IPS-18a (cell line): Measurements from ENCODE around the gene FAM210A.

Source experiments
- H3K27ac ChIP-seq: one replicate; pipeline ENCODE4 v1.5.1; 2013; ENCODE audit warnings: low read length
- H3K27me3 ChIP-seq: one replicate; pipeline ENCODE4 v1.6.1; 2013; ENCODE audit warnings: mild to moderate bottlenecking, low read length; ENCODE audit not compliant: control insufficient read depth, insufficient read depth
- H3K36me3 ChIP-seq: one replicate; pipeline ENCODE4 v1.6.1; 2013; ENCODE audit warnings: low read depth, low read length; ENCODE audit not compliant: control insufficient read depth
- H3K4me1 ChIP-seq: one replicate; pipeline ENCODE4 v1.6.1; 2013; ENCODE audit warnings: low read depth, low read length; ENCODE audit not compliant: control insufficient read depth
- H3K4me3 ChIP-seq: one replicate; pipeline ENCODE4 v1.5.1; 2013; ENCODE audit warnings: low read length
- H3K9ac ChIP-seq: one replicate; pipeline ENCODE4 v1.6.1; 2013; ENCODE audit warnings: mild to moderate bottlenecking, low read length, moderate library complexity
- H3K9me3 ChIP-seq: one replicate; pipeline ENCODE4 v1.6.1; 2013; ENCODE audit warnings: low read depth, low read length; ENCODE audit not compliant: control insufficient read depth

The FAM210A gene

DNA sequence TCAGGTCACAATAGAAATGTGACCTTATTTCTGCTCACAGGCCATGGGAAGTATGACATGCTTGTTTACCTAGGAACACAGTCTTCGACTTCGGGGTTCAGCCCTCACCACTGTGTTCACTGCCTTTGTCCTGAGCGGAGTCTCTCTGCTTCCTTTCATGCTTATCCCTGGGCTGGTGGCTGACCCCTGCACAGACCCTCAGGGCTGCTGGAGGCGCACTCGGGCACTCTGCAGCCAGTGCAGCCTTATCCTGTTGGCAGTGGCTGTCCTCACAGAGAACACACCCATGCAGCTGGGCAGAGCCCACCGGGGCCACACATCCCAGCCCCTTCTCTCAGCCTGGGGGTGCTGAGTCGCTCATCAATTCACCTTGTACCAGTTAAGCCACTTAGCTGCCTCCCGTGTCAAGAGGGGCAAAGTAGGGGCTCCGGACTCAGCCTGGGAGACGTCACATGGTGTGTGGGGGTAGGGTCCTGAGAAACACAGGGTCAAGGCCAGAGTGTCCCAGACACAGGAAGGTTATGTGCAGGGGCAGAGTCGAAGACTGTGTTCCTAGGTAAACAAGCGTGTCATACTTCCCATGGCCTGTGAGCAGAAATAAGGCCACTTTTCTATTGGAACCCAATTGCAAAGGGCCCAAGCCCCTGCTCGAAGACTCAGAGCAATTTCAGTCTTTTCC lies 107.5 kb downstream of the FAM210A start:
- Histone ChIP-seq H3K4me3 (no peak overlapping the region), H3K36me3 (no peaks in the 10 kb centered on the region), H3K27me3 (peaks cover 3% of the 10 kb centered on the region), H3K9ac (no peak overlapping the region), H3K4me1 (no peaks in the 10 kb centered on the region), H3K27ac (no peak overlapping the region), H3K9me3 (no peaks in the 10 kb centered on the region)

GRCh38 chr18:13617826-13618515 lies 108.4 kb downstream of the FAM210A start:
- H3K9me3 ChIP-seq, result no peaks in the 10 kb centered on the region
- no peak overlapping the region for H3K9ac ChIP-seq
- H3K4me1 ChIP-seq, result no peaks in the 10 kb centered on the region
- no peak overlapping the region for H3K4me3 ChIP-seq
- no peaks in the 10 kb centered on the region for H3K36me3 ChIP-seq
- no peak overlapping the region for H3K27ac ChIP-seq
- H3K27me3 ChIP-seq, result peaks cover 13% of the 10 kb centered on the region

DNA sequence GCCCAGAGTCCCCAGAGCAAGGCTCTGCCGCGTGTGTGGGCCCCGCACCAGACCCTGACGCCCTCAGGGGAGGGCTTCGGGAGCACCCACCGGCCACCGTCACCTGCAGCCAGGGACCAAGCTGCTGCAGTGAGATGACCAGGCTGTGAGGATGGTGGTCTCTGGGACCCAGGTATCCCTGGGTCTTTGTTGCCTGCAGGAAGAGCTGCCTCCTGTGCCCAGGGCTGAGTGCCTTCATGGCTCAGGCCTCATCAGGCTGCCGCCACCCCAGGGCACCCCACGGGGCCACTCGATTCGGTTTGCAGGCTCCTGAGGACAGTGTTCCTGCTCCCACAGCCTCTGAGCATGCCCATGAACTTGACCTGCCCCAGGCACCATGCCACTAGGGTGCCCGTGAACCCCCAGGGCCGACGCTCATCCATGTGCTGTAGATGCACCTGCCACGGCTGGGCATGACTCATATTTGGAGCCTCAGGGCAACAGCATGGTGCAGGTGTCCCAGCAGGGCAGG lies 109.8 kb downstream of the FAM210A start:
- Histone ChIP-seq H3K9me3 (no peaks in the 10 kb centered on the region), H3K4me1 (no peaks in the 10 kb centered on the region), H3K27ac (no peak overlapping the region), H3K36me3 (no peaks in the 10 kb centered on the region), H3K4me3 (no peak overlapping the region), H3K27me3 (peaks cover 27% of the 10 kb centered on the region), H3K9ac (no peak overlapping the region)

- peaks cover 32% of the 10 kb centered on the region for H3K27me3 ChIP-seq
- H3K36me3 ChIP-seq, result no peaks in the 10 kb centered on the region
- H3K9me3 ChIP-seq, result no peaks in the 10 kb centered on the region
- H3K9ac ChIP-seq, result no peak overlapping the region
- no peak overlapping the region for H3K4me3 ChIP-seq
- no peaks in the 10 kb centered on the region for H3K4me1 ChIP-seq
- H3K27ac ChIP-seq, result no peak overlapping the region
Observed at GRCh38 chr18:13616041-13616440, 110.3 kb downstream of the FAM210A start.

DNA sequence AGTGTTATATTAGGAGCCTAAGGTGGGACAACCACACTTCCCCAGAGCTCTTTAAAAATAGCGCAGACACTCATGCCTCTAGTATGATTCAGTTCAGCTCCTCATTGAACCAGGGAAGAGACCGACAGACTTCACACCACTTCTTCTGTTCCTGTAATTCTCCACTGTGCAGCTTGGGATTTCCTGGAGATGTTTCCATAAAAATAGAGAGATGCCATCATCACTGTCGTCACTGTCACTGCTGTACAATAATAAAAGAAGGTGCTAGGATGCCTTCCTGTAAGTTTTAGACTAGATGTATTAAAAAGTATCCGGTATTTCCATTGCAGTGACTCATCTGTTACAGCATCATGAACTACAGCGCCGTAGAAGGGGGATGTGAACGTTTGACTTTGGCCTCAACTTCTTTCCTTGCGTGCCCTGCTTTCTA lies 110.9 kb downstream of the FAM210A start:
- Histone ChIP-seq H3K27me3 (peaks cover 38% of the 10 kb centered on the region), H3K36me3 (no peaks in the 10 kb centered on the region), H3K9me3 (no peaks in the 10 kb centered on the region), H3K4me3 (no peak overlapping the region), H3K9ac (no peak overlapping the region), H3K27ac (no peak overlapping the region), H3K4me1 (peaks cover 6% of the 10 kb centered on the region)

GRCh38 chr18:13614641-13615288 lies 111.6 kb downstream of the FAM210A start:
- no peaks in the 10 kb centered on the region for H3K9me3 ChIP-seq
- H3K36me3 ChIP-seq, result no peaks in the 10 kb centered on the region
- H3K27me3 ChIP-seq, result peaks cover 41% of the 10 kb centered on the region
- peaks cover 7% of the 10 kb centered on the region for H3K4me1 ChIP-seq
- H3K27ac ChIP-seq, result no peak overlapping the region
- H3K9ac ChIP-seq, result no peak overlapping the region
- no peak overlapping the region for H3K4me3 ChIP-seq

GRCh38 chr18:13613591-13614501 lies 112.5 kb downstream of the FAM210A start:
- H3K9ac ChIP-seq, result no peak overlapping the region
- H3K27ac ChIP-seq, result no peak overlapping the region
- peaks cover 41% of the 10 kb centered on the region for H3K27me3 ChIP-seq
- peaks cover 7% of the 10 kb centered on the region for H3K4me1 ChIP-seq
- H3K36me3 ChIP-seq, result no peaks in the 10 kb centered on the region
- H3K9me3 ChIP-seq, result no peaks in the 10 kb centered on the region
- no peak overlapping the region for H3K4me3 ChIP-seq
